Measurements from ENCODE around the gene PLCB1. TPM values are rescaled to one million over a fixed set of nuclear protein-coding genes. Genes with fewer than 3 reads are reported as not detected.

PLCB1 gene
- polyA plus RNA-seq, 1 experiment: 16.4 TPM

DNA sequence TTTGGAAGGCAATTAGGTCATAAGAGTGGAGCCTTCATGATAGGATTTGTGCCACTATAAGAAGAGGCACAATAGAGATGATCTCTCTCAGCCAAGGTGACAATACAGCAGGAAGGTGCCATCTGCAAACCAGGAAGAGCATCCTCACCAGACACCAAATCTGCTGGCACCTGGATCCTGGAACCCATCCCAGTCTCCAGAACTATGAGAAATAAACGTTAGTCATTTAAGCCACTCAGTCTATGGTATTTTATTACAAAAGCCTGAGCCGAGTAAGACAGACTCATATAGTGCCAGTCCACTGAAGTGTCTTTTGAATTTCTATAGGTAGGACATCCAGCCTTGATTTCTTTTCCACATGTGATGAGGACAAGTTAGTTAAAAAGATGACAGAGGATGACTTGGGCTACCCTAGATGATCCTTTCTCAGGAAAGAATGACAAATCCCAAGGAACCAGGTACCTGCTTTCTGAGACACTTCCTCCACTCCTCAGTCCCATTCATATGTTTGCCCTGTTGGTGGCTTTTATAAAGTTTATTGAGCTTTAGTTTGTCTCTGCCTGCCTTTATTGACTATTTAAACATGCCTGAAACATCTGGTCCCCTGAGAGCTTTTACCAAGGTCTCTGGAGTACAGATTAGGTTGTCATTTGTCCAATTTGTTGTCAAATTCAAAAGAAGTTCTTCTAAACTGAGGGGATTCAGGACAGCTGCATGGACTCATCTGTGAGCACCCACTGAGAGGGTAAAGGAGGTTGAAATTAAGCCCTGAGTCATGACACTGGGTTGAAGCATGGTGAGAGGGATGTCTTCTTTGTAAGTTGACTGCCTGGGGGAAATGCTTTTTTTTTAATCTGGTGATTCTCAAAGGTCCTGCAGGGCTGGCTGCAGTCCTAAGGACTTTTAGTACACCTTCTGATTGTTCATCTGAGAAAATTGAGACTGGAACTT is 771.9 kb downstream of the PLCB1 start:
- CTCF ChIA-PET: no interaction called here

DNA sequence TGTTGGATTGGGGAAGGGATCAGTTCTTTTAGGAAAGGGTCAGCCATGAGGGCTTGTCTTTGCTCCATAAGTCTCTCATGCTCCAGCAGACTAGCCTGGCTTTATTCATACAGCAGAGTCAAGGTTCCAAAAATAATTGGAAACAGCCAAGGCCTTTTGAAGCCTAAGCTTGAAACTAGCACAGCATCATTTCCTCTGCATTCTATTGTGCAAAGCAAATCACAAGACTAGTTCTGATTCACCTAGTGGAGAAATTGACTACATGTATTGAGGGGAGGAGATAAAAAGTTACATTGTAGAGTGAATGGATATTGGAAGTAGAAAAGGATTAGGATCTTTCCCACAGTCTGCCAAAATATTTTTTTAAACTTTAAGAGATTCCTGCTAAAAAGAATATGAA is 777.5 kb downstream of the PLCB1 start:
- CTCF ChIA-PET: interaction anchor here (1.1 kb wide), 1 partner anchor 150 kb away, joined by 7 read pairs; no protein-coding TSS in a partner anchor

More for the DNA sequence above, 771.9 kb downstream of the PLCB1 start:
- no peak overlapping the region for H3K27ac ChIP-seq (ENCODE audit: low read depth, low read length)
- no peak overlapping the region for H3K4me3 ChIP-seq (ENCODE audit: low read depth, low read length)
- TF ChIP-seq, protein P1, sequence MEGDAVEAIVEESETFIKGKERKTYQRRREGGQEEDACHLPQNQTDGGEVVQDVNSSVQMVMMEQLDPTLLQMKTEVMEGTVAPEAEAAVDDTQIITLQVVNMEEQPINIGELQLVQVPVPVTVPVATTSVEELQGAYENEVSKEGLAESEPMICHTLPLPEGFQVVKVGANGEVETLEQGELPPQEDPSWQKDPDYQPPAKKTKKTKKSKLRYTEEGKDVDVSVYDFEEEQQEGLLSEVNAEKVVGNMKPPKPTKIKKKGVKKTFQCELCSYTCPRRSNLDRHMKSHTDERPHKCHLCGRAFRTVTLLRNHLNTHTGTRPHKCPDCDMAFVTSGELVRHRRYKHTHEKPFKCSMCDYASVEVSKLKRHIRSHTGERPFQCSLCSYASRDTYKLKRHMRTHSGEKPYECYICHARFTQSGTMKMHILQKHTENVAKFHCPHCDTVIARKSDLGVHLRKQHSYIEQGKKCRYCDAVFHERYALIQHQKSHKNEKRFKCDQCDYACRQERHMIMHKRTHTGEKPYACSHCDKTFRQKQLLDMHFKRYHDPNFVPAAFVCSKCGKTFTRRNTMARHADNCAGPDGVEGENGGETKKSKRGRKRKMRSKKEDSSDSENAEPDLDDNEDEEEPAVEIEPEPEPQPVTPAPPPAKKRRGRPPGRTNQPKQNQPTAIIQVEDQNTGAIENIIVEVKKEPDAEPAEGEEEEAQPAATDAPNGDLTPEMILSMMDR (IDR thresholded peaks at IDR 0.05; ENCODE audit: low read depth, low read length): no peak
- POLR2A ChIA-PET: no interaction called here
- DNase-seq (ENCODE audit: low read depth, low spot score): no peak
- no peaks in the 10 kb centered on the region for H3K27me3 ChIP-seq (ENCODE audit: control insufficient read depth, insufficient read depth, low read length)
- H3K9me3 ChIP-seq (ENCODE audit: control insufficient read depth, insufficient read depth, low read length): no peaks in the 10 kb centered on the region

DNA sequence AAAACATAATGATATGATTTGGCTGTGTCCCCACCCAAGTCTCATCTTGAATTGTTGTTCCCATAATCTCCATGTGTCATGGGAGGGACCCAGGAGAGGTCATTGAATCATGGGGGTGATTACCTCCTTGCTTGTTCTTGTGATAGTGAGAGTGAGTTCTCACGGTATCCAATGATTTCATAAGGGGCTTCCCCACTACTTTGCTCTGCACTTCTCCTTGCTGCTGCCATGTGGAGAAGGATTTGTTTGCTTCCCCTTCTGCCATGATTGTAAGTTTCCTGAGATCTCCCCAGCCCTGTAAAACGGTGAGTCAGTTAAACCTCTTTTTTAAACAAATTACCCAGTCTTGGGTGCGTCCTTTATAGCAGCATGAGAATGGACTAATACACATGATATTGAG is 780.0 kb downstream of the PLCB1 start:
- Histone ChIP-seq H3K4me3 (ENCODE audit: low read depth, low read length) (no peak overlapping the region), H3K27me3 (ENCODE audit: control insufficient read depth, insufficient read depth, low read length) (no peaks in the 10 kb centered on the region), H3K9me3 (ENCODE audit: control insufficient read depth, insufficient read depth, low read length) (peaks cover 3% of the 10 kb centered on the region; the same call in 1 of the 2 replicates), H3K27ac (ENCODE audit: low read depth, low read length) (no peak overlapping the region)
- DNase-seq (ENCODE audit: low read depth, low spot score): no peak
- CTCF ChIA-PET: no interaction called here
- TF ChIP-seq, protein P1 (IDR thresholded peaks at IDR 0.05; ENCODE audit: low read depth, low read length): no peak
- POLR2A ChIA-PET: interaction anchor here (0.6 kb wide), 1 partner anchor 24 kb away, joined by 3 read pairs; no protein-coding TSS in a partner anchor

More for the DNA sequence above, 777.5 kb downstream of the PLCB1 start:
- Histone ChIP-seq H3K9me3 (ENCODE audit: control insufficient read depth, insufficient read depth, low read length) (no peaks in the 10 kb centered on the region), H3K27me3 (ENCODE audit: control insufficient read depth, insufficient read depth, low read length) (no peaks in the 10 kb centered on the region), H3K4me3 (ENCODE audit: low read depth, low read length) (no peak overlapping the region), H3K27ac (ENCODE audit: low read depth, low read length) (no peak overlapping the region)
- DNase-seq (ENCODE audit: low read depth, low spot score): no peak
- POLR2A ChIA-PET: no interaction called here
- TF ChIP-seq, protein P1 (IDR thresholded peaks at IDR 0.05; ENCODE audit: low read depth, low read length): no peak

DNA sequence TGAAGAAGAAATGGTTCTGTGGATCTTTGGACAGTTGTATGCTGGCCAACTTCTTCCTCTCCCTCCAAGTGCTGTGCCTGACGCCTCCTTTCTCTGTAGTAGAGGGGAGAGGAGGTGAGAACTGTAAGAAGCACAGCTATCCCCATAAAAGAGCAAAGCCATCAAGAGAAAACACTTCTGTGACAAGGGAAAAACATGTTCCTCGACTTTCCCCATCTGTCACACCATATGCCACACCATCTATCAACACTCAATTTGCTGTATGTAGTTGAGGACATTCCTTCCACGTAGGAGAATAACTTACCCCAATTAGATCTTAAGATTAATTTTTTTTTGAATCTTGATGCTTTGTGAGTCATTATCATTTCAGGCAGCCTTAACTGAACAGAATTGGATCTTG is 780.7 kb downstream of the PLCB1 start:
- no peak overlapping the region for H3K4me3 ChIP-seq (ENCODE audit: low read depth, low read length)
- no peak overlapping the region for H3K27ac ChIP-seq (ENCODE audit: low read depth, low read length)
- ChIA-PET CTCF (no interaction called here), POLR2A (no interaction called here)
- peaks cover 3% of the 10 kb centered on the region; the same call in 1 of the 2 replicates for H3K9me3 ChIP-seq (ENCODE audit: control insufficient read depth, insufficient read depth, low read length)
- H3K27me3 ChIP-seq (ENCODE audit: control insufficient read depth, insufficient read depth, low read length): no peaks in the 10 kb centered on the region
- DNase-seq (ENCODE audit: low read depth, low spot score): no peak
- TF ChIP-seq, protein P1 (IDR thresholded peaks at IDR 0.05; ENCODE audit: low read depth, low read length): no peak

DNA sequence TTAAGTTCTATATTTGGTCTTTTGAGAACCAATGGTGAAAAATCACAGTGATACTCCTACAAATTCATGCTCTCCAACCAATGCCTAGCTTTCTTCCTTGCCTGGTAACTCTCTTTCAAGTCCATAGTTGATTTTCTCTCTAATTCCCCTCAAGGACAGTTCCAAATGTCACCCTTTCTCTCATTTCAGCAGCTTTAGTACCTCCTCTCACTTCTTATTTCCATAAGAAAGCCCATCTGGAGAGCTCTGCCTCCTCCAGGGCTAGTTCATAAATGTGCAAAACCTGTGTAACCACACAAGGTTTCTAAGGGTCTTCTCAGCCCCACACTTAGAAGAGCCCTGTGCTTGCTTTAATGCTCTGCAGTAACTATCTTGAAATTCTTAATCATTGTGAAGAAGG is 781.4 kb downstream of the PLCB1 start:
- ChIA-PET CTCF (no interaction called here), POLR2A (no interaction called here)
- TF ChIP-seq, protein P1 (IDR thresholded peaks at IDR 0.05; ENCODE audit: low read depth, low read length): no peak
- Histone ChIP-seq H3K9me3 (ENCODE audit: control insufficient read depth, insufficient read depth, low read length) (peaks cover 3% of the 10 kb centered on the region; the same call in 1 of the 2 replicates), H3K27me3 (ENCODE audit: control insufficient read depth, insufficient read depth, low read length) (no peaks in the 10 kb centered on the region), H3K4me3 (ENCODE audit: low read depth, low read length) (no peak overlapping the region), H3K27ac (ENCODE audit: low read depth, low read length) (no peak overlapping the region)
- no peak for DNase-seq (ENCODE audit: low read depth, low spot score)

Measured in AG04450 (cell line).